Stimulated activated naive CD4-positive, alpha-beta T cell (primary cell): ENCODE data around the gene GFPT1.

Experiments
- DNase-seq, 6 experiments: peaks; one replicate each; lab custom pipeline; 2025; lab: John Stamatoyannopoulos, UW

GFPT1 gene

DNA sequence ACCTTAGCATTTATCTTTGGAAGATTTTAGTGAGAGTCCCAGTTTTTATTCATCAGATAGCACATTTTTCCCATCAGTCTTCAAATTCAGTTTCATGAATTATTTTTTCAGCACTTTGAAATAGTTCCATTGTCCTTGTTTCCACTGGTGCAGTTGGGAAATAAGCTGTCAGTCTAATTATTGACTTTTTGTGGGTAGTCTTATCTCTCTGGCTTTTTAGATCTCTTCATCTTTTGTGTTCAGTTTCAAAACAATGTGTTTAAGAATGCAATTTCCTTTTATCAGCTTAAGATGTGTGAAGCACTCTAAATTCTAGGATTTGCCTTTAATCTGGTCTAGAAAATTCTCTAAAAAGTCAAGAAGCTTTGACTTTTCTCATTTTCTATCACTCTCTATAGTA is 70.5 kb downstream of the GFPT1 start:
- DNase-seq: no peak

DNA sequence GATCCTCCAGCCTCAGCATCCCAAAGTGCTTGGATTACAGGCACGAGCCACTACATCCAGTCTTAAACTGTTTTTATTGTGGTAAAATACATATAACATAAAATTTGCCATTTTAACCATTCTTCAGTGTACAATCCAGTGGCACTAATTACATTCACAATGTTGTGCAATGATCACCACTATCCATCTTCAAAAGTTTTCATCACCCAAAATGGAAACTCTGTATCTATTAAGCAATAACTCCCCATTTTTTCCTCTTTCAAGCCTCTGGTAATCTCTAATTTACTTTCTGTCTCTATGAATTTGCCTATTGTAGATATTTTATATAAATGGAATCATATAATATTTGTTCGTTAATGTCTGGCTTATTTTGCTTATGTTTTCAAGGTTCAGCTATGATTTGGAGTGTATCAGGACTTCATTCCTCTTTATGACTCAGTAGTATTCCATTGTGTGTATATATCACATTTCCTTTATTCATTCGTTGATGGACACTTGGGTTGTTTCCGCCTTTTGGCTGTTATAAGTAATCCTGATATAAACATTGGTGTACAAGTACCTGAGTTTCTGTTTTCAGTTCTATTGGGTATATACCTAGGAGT is 71.8 kb downstream of the GFPT1 start:
- DNase-seq: no peak

DNA sequence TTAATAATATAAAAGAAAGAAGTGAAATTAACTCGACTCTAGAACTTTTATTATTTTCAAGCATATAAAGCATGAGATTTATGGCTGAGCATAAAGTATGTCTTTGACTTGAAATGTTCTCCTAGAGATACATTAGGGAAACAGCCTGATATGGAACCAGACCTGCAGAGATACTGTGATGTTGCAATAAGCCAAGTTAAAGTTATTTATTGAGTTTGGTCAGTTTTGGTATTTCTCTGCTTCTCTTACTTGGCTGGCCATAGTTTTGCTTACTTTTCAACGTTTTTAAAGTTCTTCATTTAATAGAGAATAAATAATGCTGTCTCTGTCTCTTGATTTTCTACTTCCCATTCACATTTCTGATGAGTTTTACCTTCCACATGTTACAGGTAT is 76.0 kb downstream of the GFPT1 start:
- no peak for DNase-seq

DNA sequence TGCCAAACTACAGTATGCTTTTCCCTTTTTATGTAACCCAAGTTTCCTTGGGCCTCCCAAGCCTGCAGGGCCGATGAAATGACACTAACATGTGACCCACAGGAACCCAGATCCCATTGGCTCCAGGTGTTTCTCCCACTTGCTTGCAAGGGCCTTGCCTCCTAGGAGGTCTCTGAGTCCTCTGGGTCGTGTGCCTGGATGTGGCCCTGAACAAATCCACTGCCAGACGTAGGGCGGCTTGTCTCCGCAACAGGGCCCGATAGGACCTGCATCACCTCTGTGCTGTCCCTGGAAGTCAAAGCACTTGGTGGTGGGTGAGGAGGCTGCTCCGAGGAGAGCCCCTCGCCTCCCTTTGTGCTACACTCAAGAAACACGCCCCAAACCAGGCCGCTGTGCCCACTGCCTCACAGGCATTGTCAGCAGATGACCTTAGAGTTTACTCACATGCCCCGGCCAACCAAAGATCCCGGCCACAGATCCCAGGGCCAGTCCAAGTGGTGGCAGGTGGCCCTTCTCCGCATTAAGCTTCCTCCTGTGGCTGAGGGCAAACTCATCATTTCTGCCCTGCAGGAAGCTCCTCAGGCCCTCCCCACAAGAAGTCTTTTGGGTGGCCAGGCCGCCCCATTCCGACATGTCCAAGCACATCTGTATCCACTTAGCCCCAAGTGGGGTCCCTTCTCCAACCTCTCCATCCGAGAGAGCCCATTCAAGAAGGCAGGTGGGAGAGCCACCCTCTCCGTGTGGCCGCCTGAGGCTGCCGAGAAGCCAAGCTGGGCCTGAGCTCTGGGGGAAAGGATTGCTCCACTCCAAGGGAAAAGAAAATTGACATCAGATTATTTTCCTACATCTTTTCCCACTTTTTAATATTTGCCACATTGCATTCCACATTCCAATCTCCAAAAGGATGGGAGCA is 76.7 kb downstream of the GFPT1 start:
- no peak for DNase-seq

DNA sequence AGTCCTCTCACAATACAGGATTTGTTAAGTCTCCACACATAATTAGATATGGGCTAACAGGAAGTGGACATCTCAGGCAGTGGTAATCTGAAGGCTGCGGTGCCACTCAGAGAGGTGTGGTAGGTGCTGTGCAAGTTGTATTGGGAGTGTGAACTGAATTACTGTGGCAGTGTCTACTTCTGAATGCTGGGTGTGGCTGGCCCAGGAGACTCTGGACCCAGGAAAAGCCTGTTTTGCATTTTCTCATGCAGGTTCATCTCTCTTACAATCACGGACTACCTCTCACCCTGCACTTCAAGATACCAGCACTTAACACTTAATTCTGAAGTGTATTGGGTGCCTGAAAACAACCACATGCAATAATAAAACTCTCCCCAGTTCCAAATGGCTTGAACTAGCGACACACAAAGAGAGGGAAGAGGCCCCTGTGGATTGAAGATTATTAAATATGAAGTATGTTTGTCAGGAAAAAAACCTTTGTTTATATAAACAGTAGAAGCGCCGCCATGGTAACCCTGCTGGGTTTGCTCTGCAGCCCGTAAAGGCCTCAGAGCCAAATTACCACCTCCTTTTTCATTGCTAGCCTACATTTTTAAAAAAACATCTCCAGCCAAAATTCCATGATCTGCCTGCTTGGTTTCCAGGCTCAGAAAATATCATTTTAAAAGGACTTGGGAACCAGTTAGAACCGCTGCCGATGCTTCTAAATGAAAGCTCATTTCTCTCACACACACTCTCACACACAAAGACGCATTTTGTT is 77.5 kb downstream of the GFPT1 start:
- DNase-seq: no peak

DNA sequence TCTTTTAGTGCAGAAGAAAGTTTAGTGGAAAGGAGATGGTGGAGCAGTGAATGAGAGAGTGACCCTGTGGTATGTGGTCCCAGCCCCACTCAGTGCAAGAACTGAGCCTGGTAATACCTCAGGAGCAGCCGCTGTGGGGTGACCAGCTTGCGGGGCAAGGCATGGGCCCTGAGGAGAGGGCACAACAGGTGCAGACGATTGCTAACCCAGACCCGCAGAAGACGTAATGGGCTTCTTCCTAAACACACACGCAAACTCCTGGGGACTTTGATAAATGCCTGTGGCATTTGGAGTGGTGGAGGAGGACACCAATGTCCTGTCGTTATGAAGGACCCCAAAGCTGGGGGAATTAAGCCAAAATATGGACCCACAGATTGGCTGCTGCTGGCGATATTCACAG is 78.7 kb downstream of the GFPT1 start:
- no peak for DNase-seq

DNA sequence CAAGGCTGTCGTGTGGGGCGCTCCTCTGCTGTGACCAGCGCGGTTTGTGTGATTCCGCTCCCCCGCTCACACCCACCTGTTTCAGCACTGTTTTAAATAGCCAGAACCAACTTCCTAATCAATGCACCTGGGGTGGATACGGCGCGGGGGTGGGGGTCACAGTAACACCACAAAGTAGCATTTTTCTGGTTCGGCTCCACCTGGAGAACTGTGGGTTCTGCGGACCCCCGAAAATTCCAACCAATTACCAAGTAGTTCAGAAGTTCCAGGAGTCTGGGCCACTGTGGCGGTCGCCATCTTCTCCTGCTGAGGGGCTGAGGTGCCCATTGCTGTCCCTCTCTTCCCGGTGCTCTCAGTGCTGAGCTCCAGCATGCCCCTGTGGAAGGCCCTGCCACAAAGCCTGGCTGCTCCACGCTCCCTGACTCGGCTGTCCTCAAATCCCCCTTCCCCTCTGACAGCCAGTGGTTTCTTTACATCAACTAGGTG is 79.4 kb downstream of the GFPT1 start:
- no peak for DNase-seq

DNA sequence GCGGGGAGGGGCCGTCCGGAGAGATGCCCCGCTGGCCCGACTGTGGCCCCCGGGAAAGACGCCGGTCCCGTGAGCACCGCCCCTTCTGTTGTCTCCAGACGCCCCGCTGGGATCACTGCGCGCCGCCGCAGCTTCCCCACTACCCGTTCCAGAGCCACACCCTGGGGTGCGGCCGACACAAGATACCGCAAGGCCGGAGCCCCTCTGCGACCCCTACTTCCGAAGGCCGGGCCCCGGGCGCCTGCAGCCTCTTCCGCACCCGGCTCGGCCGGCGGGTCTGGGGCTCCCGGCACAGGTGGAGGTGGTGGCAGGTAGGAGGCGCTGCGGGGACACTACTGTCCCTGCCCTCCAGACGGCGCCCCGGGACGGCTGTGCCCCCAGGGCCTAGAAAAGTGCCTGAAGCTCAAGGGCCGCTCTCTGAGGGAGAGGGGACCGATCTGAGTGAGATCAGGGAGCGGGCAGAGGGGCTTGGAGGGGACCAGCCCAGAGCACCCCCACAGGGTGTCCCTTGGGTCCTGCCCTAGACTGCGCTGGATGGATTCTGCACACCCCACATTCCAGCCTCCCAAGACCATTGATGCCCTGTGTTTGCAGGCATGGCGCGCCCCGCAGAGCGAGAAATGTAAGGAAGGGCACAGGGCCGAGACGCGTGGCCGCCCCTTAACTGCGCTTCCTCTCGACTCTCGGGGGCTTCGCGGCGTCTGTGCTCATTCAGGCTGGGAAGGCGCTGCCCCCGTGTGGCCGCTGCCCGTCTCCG is 80.0 kb downstream of the GFPT1 start:
- DNase-seq: peak in 5 of 6 experiments; percentile 14 to 58 (median 34)

DNA sequence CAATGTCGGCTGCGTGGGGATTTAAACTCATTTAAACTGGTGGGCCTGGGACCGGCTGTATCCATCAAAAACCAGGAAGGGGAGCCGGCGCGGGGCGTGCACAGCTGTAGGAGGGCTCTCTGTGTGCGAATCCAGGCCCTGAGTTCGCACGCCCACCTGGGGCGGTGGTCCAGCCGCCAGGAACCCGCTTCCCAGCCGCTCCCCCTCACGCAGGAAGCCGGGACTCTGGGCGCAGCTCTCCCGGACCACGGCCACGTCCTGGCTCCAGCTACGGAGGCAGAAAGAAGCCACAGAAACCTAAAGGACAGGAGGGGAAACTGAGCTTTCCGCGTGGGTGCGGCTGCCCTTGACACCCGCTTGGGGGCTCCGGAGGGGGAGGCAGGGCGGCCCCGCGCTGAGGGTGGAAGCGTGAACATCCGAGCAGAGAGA is 80.6 kb downstream of the GFPT1 start:
- DNase-seq: peak in 1 of 6 experiments; percentile 11

DNA sequence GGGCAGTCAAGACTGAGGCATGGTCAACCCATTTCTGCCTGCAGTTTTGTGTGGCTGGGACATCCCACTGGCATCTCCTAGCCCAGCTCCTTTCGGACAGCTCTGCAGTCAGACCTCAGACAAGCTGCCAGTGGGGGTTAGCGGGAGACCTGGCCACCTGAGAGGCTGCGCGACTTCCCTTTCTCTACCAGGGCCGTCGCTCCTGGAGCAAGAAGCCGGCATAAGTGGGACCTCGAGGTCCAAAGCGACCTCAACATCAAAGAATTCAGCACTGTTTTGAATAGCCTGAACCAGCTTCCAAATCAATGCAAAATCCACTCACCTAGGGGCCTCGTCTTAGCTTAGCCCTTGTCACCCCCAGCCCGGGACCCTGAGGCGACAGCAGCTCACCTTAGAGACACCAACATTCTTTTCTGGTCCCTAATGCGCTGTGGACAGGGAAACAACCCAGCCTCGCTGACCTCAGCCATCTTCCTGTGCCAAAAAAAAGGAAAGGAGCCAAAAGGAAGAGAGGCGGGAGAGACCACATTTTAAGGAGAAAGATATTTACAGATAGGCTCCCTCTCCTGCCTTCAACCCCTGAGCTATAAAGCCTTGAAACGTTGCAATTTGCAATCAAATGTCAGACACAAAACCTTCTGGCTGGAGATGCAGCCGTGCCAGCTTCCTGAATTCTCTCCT is 81.2 kb downstream of the GFPT1 start:
- DNase-seq: no peak

DNA sequence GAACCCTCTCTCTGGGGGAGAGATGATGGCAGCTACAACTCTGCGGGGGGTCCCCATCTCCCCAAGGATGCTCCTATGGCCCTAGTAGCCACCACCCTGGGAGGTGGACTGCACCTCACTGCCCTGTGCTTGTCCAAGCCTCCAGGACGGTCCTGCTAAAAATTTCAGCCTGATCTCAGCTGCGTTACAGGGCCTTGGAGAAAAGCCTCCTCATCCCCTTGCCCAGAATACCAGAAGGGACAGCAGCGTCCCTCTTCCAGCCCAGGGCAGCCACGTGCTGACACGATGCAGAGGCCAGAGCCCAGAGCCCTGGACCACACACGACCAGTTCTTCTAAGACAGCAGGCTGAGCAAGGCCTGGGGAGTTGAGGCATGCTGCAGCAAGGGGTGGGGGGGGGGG is 81.9 kb downstream of the GFPT1 start:
- DNase-seq: no peak

DNA sequence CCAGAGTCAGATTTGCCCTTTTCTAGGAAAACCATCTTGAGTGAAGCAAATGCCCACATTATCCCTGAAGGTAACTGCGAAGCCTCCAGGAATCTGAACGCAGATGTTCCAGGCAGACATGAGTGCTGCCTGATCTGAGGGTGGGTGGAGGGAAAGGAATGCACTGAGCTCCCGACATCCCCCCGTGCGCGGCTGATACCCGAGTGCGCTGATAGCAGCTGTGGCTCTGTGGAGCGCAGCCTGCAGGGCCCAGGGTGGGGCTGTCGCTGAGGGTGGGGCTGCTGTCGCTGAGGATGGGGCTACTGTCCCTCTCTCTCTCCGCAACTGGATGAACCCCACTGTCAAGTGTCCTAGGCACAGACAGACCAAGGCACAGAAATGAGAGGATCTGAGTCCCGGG is 82.4 kb downstream of the GFPT1 start:
- no peak for DNase-seq

DNA sequence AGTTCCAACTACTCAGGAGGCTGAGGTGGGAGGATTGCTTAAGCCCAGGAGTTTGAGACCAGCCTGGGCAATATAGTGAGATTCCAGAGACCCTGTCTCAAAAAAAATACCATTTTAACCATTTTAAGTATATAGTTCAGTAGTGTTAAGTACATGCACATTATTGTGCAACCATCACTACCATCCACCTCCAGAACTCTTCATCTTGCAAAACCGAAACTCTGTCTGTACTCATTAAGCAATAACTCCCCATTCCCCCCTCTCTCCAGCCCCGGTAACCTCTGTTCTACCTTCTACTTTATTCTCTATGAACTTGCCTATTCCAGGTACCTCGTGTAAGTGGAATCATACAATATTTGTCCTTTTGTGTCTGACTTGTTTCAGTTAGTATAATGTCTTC is 86.4 kb downstream of the GFPT1 start:
- DNase-seq: no peak

DNA sequence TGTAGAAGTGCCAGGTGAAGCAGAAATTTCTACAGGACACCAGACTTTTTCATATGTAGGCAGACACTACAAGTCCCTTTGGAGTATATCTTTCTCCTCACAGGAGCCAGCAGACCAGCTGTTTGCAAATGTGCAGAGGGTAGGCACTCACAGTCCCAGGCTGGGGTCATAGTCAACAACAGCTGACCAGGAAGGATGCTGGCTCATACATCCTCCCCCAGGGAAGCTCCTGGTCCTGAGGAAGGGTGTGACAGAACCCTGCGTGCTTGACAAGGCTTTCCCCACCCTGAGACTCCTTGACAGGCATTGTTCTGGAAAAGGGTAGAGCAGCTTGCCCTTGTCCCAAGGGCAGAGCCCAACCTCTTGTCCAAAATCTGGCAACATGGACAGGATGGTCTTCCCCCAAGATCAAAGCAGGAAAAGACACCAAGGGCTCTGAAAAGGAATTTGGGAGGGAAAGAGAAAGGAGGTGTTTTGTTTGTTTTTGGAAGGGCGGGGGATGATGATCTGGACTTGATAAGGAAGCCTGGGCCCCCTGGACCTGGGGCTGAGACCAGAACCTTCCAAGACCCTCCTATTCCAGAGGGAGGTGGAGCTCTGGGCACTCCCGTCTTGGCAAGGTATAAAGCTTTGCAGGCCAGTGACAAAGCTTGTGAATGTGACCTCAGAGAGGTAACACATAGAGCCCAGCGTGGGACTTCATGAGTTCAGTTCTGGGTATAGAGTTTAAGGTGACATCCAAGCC is 87.1 kb downstream of the GFPT1 start:
- no peak for DNase-seq

DNA sequence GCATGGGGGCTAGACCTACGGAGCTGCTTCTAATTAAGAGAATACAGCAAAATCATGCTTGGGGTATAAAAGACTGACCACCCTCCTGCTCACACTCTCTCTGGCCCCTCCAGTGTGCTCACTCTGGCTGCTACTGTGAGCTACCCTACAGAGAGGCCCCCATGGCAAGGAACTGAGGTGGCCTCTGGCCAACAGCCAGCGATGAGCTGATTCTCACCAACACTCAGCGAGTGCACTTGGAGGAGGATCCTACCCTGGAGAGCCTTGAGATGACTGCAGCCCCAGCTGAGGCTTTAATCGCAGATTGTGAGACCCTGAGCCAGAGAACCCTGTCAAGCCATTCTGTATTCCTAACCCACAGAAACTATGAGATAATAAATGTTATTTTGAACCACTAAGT is 88.2 kb downstream of the GFPT1 start:
- DNase-seq: no peak

DNA sequence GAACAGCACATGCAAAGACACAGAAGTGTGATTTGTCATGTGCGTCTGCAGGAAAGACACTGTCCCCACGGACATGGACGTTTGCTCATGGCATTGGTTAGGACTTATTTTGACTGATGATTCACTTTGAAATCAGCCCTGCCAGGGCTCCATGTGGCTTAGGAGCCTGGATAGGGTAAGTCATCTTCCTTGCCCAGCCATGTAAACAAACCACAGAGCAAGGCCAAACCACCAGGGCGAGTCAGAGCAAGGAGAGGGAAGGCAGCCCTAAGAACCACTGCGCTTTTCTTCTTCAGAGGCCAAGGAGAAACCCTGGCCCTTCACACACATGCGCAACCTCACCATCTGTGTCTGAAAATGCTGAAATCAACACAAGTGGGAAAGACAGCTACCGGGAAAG is 88.8 kb downstream of the GFPT1 start:
- no peak for DNase-seq

DNA sequence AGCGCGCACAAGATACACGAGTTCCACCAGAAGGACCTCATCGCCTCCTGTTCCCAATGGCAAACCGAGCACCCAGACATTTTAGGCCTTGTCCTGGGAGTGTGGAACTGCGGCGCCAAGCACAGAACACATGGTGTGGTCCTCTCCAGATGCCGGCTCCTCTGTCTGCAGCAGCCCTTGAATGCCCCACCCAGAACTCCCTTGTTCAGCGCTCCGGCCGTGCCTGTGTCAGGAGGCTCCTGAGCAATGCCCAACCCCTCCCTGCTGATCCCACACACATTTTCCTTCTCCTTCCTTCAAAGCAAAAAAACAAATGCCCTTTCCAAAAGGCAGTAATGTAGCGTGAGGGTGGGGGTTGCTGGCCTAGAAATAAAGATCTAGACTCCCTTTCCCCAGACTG is 89.8 kb downstream of the GFPT1 start:
- DNase-seq: no peak

DNA sequence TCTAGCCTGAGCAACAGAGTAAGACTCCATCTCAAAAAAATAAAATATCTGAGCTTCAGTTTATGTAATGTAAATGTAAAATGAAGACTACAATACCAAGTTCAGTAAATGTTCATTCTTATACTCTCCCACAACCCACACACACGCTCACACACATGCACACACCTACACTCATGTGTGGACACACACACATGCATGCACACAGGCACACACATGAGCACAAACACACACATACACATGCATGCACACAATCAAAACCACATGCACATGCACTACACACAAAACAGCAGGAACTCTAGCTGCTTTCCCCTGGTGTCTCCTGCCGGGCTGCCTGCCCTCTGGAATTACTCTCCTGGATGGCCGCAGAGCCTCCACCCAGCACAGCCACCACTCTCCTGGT is 90.6 kb downstream of the GFPT1 start:
- DNase-seq: no peak

DNA sequence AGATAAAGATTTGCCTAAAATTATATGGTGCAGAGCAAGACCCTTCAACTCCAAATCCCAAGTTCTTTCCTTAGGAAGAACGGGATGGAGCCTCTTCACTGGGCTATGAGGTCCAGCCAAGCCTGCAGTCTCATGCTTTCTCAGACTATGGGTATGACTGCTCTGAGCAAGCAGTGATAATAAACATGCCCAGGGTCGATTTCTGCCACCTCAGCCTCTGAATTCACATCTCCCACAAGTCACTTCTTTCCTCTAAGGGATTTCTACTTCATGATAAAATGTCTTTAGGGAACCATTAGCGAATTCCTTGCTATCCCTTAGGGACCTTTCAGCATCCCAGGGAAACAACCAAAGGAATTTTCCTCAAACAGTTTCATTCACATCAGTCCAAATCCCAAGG is 94.8 kb downstream of the GFPT1 start:
- DNase-seq: no peak

DNA sequence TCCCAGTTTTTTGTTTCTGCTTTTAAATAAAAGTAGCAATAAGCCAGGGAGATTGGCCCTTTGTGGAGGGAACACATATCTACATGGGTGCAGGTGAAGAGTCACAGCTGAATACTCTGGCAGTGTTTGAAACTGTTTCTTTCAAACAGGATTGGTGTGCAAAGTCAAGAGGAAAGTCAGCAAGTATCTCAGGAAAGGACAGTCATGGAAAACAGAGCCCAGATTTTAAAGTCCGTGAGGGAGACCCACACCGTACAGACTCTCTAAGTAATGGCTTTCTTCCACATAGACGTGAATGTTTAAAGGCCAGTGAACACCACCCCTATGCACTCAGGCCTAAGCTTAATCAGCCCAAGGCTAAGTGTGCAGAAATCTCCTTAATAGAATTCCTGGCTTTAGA is 95.3 kb downstream of the GFPT1 start:
- DNase-seq: no peak
